HUES6 (cell line): ENCODE measurements around the gene SECTM1.

Experiments used
- H3K27ac ChIP-seq: 2 replicates; pipeline ENCODE4 v1.7.0; 2013; ENCODE audit warnings: low read depth, mild to moderate bottlenecking, low read length, inconsistent platforms
- H3K27me3 ChIP-seq: 2 replicates; pipeline ENCODE4 v1.6.1; 2013; ENCODE audit warnings: low read length; ENCODE audit not compliant: control insufficient read depth, insufficient read depth
- H3K36me3 ChIP-seq: 2 replicates; pipeline ENCODE4 v1.6.1; 2013; ENCODE audit warnings: low read length; ENCODE audit not compliant: control insufficient read depth, insufficient read depth
- H3K4me1 ChIP-seq: 2 replicates; pipeline ENCODE4 v1.6.1; 2013; ENCODE audit warnings: low read length; ENCODE audit not compliant: control insufficient read depth, insufficient read depth
- H3K4me3 ChIP-seq: 2 replicates; pipeline ENCODE4 v1.5.1; 2013; ENCODE audit warnings: low read depth, low read length
- H3K9ac ChIP-seq: one replicate; pipeline ENCODE4 v1.6.1; 2013; ENCODE audit warnings: mild to moderate bottlenecking, low read length
- H3K9me3 ChIP-seq: 2 replicates; pipeline ENCODE4 v1.6.1; 2013; ENCODE audit warnings: low read depth, low read length; ENCODE audit not compliant: control insufficient read depth, insufficient read depth

The SECTM1 gene

GRCh38 chr17:82304826-82305726 lies 28.5 kb downstream of the SECTM1 start:
- H3K9me3 ChIP-seq: no peaks in the 10 kb centered on the region
- no peak overlapping the region for H3K27ac ChIP-seq
- no peak overlapping the region for H3K4me3 ChIP-seq
- H3K36me3 ChIP-seq: no peaks in the 10 kb centered on the region
- peaks cover 2% of the 10 kb centered on the region; the same call in 1 of the 2 replicates for H3K4me1 ChIP-seq
- no peaks in the 10 kb centered on the region; the same call in 1 of the 2 replicates for H3K27me3 ChIP-seq
- H3K9ac ChIP-seq: no peak overlapping the region

- Histone ChIP-seq H3K27me3 (no peaks in the 10 kb centered on the region; the same call in 1 of the 2 replicates), H3K4me1 (peaks cover 2% of the 10 kb centered on the region; the same call in 1 of the 2 replicates), H3K36me3 (no peaks in the 10 kb centered on the region), H3K9ac (no peak overlapping the region), H3K27ac (no peak overlapping the region), H3K9me3 (no peaks in the 10 kb centered on the region), H3K4me3 (no peak overlapping the region)
Observed at GRCh38 chr17:82303944-82304808, 29.4 kb downstream of the SECTM1 start.

- no peak overlapping the region for H3K4me3 ChIP-seq
- H3K9ac ChIP-seq: no peak overlapping the region
- H3K4me1 ChIP-seq: peaks cover 2% of the 10 kb centered on the region; the same call in 1 of the 2 replicates
- no peaks in the 10 kb centered on the region for H3K36me3 ChIP-seq
- no peak overlapping the region for H3K27ac ChIP-seq
- no peaks in the 10 kb centered on the region; the same call in 1 of the 2 replicates for H3K27me3 ChIP-seq
- H3K9me3 ChIP-seq: no peaks in the 10 kb centered on the region
Observed at GRCh38 chr17:82302991-82303943, 30.3 kb downstream of the SECTM1 start.

GRCh38 chr17:82302568-82302963 lies 31.0 kb downstream of the SECTM1 start:
- H3K4me3 ChIP-seq: no peak overlapping the region
- no peaks in the 10 kb centered on the region for H3K36me3 ChIP-seq
- no peak overlapping the region for H3K27ac ChIP-seq
- peaks cover 6% of the 10 kb centered on the region; the same call in 1 of the 2 replicates for H3K27me3 ChIP-seq
- H3K9ac ChIP-seq: no peak overlapping the region
- H3K9me3 ChIP-seq: no peaks in the 10 kb centered on the region
- peaks cover 2% of the 10 kb centered on the region; the same call in 1 of the 2 replicates for H3K4me1 ChIP-seq

- H3K27ac ChIP-seq: no peak overlapping the region
Observed at GRCh38 chr17:82301916-82302567, 31.5 kb downstream of the SECTM1 start.

GRCh38 chr17:82301300-82301915 lies 32.2 kb downstream of the SECTM1 start:
- Histone ChIP-seq H3K36me3 (no peaks in the 10 kb centered on the region), H3K4me1 (peaks cover 7% of the 10 kb centered on the region; the same call in 1 of the 2 replicates), H3K4me3 (no peak overlapping the region), H3K9ac (no peak overlapping the region), H3K9me3 (no peaks in the 10 kb centered on the region), H3K27ac (no peak overlapping the region), H3K27me3 (peaks cover 17% of the 10 kb centered on the region; the same call in 1 of the 2 replicates)

More at GRCh38 chr17:82301916-82302567, 31.5 kb downstream of the SECTM1 start:
- H3K9me3 ChIP-seq: no peaks in the 10 kb centered on the region
- H3K36me3 ChIP-seq: no peaks in the 10 kb centered on the region
- H3K27me3 ChIP-seq: peaks cover 11% of the 10 kb centered on the region; the same call in 1 of the 2 replicates
- no peak overlapping the region for H3K4me3 ChIP-seq
- H3K4me1 ChIP-seq: peaks cover 7% of the 10 kb centered on the region; the same call in 1 of the 2 replicates
- no peak overlapping the region for H3K9ac ChIP-seq

GRCh38 chr17:82300707-82301270 lies 32.8 kb downstream of the SECTM1 start:
- no peak overlapping the region for H3K27ac ChIP-seq
- H3K4me1 ChIP-seq: peaks cover 7% of the 10 kb centered on the region; the same call in 1 of the 2 replicates
- H3K36me3 ChIP-seq: no peaks in the 10 kb centered on the region
- peaks cover 19% of the 10 kb centered on the region; the same call in 1 of the 2 replicates for H3K27me3 ChIP-seq
- no peaks in the 10 kb centered on the region for H3K9me3 ChIP-seq
- H3K4me3 ChIP-seq: no peak overlapping the region
- no peak overlapping the region for H3K9ac ChIP-seq

GRCh38 chr17:82300228-82300627 lies 33.3 kb downstream of the SECTM1 start:
- no peak overlapping the region for H3K4me3 ChIP-seq
- no peaks in the 10 kb centered on the region for H3K36me3 ChIP-seq
- peaks cover 7% of the 10 kb centered on the region; the same call in 1 of the 2 replicates for H3K4me1 ChIP-seq
- H3K9me3 ChIP-seq: no peaks in the 10 kb centered on the region
- peaks cover 19% of the 10 kb centered on the region; the same call in 1 of the 2 replicates for H3K27me3 ChIP-seq
- no peak overlapping the region for H3K27ac ChIP-seq
- H3K9ac ChIP-seq: no peak overlapping the region

GRCh38 chr17:82299452-82299851 lies 34.1 kb downstream of the SECTM1 start:
- Histone ChIP-seq H3K9ac (no peak overlapping the region), H3K4me1 (peaks cover 7% of the 10 kb centered on the region; the same call in 1 of the 2 replicates), H3K9me3 (no peaks in the 10 kb centered on the region), H3K27ac (no peak overlapping the region), H3K27me3 (peaks cover 21% of the 10 kb centered on the region; the same call in 1 of the 2 replicates), H3K36me3 (no peaks in the 10 kb centered on the region), H3K4me3 (no peak overlapping the region)
